Measurements from ENCODE around the gene EFHD2.

- TF ChIP-seq CTCF (IDR thresholded peaks at IDR 0.05) = no peak
- TF ChIP-seq POLR2A (IDR thresholded peaks at IDR 0.05) = no peak
Observed at GRCh38 chr1:15426492-15427279, 17.0 kb downstream of the EFHD2 start.

Data from body of pancreas (tissue), 4 donors.